HCT116 (cell line): ENCODE measurements around the gene RNF141.

Experiments
- CEBPB ChIP-seq: IDR thresholded peaks from 2 replicates; pipeline ENCODE4 v1.6.1; 2012; ENCODE audit warnings: low read depth
- EZH2 ChIP-seq: fragments of 200-600 bp; sonication (generic); IDR thresholded peaks from 2 replicates; pipeline ENCODE4 v1.6.1; 2017; ENCODE audit warnings: antibody characterized with exemption, mixed run types
- EZH2phosphoT487 ChIP-seq: fragments of 200-600 bp; IDR thresholded peaks from 2 replicates; pipeline ENCODE4 v1.6.1; 2018; ENCODE audit warnings: antibody characterized with exemption, borderline replicate concordance
- POLR2A ChIP-seq: IDR thresholded peaks from 2 replicates; pipeline ENCODE4 v1.7.0; 2011; ENCODE audit warnings: borderline replicate concordance; ENCODE audit not compliant: insufficient read depth, insufficient read length; ENCODE audit errors: extremely low read depth
- POLR2AphosphoS5 ChIP-seq: IDR thresholded peaks from 2 replicates; pipeline ENCODE4 v1.6.1; 2011; ENCODE audit warnings: mild to moderate bottlenecking, low read depth, low read length, moderate library complexity
- RAD21 ChIP-seq: IDR thresholded peaks from 2 replicates; pipeline ENCODE4 v1.6.1; 2012; ENCODE audit warnings: low read depth, mild to moderate bottlenecking
- REST ChIP-seq: IDR thresholded peaks from 2 replicates; pipeline ENCODE4 v1.6.1; 2012; ENCODE audit warnings: low read depth
- SIN3A ChIP-seq: IDR thresholded peaks from 2 replicates; pipeline ENCODE4 v1.6.1; 2012; ENCODE audit warnings: low read depth
- ZNF274 ChIP-seq: fragments of 200-500 bp; sonication (Bioruptor generic); IDR thresholded peaks from 2 replicates; pipeline ENCODE4 v1.6.1; 2014; ENCODE audit warnings: mild to moderate bottlenecking, low read depth, low read length, inconsistent platforms
- TF ChIP-seq, protein P1 (sequence below), 3 experiments: fragments of 200-600 bp in 1 of 3; sonication (generic) in 1 of 3; IDR thresholded peaks in 2 of 3; conservative IDR thresholded peaks in 1 of 3; 2 replicates each; pipeline ENCODE4 v1.5.1; 2012 to 2017; ENCODE audit warnings: low read depth in 2 of 3, low read length in 2 of 3, antibody characterized with exemption in 1 of 3, borderline replicate concordance in 1 of 3, control low read depth in 1 of 3, mild to moderate bottlenecking in 1 of 3, mixed read lengths in 1 of 3, mixed run types in 1 of 3, moderate library complexity in 1 of 3; ENCODE audit not compliant: insufficient read depth in 1 of 3

GRCh38 chr11:10488121-10488933 lies 52.7 kb downstream of the RNF141 start:
- peak; percentile 67 for TF ChIP-seq POLR2AphosphoS5
- TF ChIP-seq, protein P1, sequence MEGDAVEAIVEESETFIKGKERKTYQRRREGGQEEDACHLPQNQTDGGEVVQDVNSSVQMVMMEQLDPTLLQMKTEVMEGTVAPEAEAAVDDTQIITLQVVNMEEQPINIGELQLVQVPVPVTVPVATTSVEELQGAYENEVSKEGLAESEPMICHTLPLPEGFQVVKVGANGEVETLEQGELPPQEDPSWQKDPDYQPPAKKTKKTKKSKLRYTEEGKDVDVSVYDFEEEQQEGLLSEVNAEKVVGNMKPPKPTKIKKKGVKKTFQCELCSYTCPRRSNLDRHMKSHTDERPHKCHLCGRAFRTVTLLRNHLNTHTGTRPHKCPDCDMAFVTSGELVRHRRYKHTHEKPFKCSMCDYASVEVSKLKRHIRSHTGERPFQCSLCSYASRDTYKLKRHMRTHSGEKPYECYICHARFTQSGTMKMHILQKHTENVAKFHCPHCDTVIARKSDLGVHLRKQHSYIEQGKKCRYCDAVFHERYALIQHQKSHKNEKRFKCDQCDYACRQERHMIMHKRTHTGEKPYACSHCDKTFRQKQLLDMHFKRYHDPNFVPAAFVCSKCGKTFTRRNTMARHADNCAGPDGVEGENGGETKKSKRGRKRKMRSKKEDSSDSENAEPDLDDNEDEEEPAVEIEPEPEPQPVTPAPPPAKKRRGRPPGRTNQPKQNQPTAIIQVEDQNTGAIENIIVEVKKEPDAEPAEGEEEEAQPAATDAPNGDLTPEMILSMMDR (IDR thresholded peaks at IDR 0.05 in 2 of 3, conservative IDR thresholded peaks at IDR 0.05 in 1 of 3; ENCODE audit: borderline replicate concordance in 1 of 3, insufficient read depth in 1 of 3, low read depth in 2 of 3, low read length in 2 of 3): peak in 2 of 3 experiments; percentile 39 to 50; a peak in 4 of 6 replicates
- TF ChIP-seq SIN3A: peak; percentile 83; the same call in 1 of the 2 replicates
- no peak for TF ChIP-seq POLR2A
- no peak for TF ChIP-seq EZH2
- TF ChIP-seq REST: no peak
- no peak for TF ChIP-seq ZNF274
- no peak; the same call in 1 of the 2 replicates for TF ChIP-seq CEBPB
- TF ChIP-seq EZH2phosphoT487: no peak
- peak; percentile 44; the same call in 1 of the 2 replicates for TF ChIP-seq RAD21
